NT2/D1 (cell line): ENCODE results near the gene THPO.

Experiments used
- YY1 ChIP-seq: IDR thresholded peaks from 2 replicates; pipeline ENCODE4 v1.6.1; 2011; ENCODE audit not compliant: insufficient read length, insufficient read depth
- ZNF274 ChIP-seq: IDR thresholded peaks from 2 replicates; pipeline ENCODE4 v1.6.1; 2011; ENCODE audit warnings: mild to moderate bottlenecking, low read depth, low read length

GRCh38 chr3:184325269-184325668, 52.7 kb downstream of the THPO start:
- no peak for TF ChIP-seq ZNF274
- TF ChIP-seq YY1, result no peak
